ENCODE measurements around the gene PTRH1.

Gene PTRH1

DNA sequence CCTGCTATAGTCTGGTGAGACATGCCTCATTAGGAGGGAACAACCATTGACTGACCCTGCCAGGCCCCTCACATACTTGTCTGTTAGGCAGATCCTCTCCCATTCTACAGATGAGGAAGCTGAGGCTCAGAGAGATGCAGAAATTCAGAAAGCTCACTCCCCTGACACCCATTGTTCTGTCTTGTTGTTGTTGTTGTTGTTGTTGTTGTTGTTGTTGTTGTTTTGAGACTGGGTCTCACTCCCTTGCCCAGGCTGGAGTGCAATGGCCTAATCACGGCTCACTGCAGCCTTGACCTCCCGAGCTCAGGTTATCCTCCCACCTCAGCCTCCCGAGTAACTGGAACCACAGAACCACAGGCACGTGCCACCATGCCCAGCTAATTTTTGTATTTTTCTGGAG lies 21.8 kb downstream of the PTRH1 start:
- H3K4me1 ChIP-seq (ENCODE audit: control insufficient read depth, low read length) = no peaks in the 10 kb centered on the region
- H3K27me3 ChIP-seq (ENCODE audit: control insufficient read depth, low read length) = no peaks in the 10 kb centered on the region
- H3K27ac ChIP-seq (ENCODE audit: low read depth, low read length) = no peak overlapping the region
- TF ChIP-seq, protein P1, sequence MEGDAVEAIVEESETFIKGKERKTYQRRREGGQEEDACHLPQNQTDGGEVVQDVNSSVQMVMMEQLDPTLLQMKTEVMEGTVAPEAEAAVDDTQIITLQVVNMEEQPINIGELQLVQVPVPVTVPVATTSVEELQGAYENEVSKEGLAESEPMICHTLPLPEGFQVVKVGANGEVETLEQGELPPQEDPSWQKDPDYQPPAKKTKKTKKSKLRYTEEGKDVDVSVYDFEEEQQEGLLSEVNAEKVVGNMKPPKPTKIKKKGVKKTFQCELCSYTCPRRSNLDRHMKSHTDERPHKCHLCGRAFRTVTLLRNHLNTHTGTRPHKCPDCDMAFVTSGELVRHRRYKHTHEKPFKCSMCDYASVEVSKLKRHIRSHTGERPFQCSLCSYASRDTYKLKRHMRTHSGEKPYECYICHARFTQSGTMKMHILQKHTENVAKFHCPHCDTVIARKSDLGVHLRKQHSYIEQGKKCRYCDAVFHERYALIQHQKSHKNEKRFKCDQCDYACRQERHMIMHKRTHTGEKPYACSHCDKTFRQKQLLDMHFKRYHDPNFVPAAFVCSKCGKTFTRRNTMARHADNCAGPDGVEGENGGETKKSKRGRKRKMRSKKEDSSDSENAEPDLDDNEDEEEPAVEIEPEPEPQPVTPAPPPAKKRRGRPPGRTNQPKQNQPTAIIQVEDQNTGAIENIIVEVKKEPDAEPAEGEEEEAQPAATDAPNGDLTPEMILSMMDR (IDR thresholded peaks at IDR 0.05; ENCODE audit: low read depth, low read length, poor library complexity, severe bottlenecking) = no peak
- TF ChIP-seq EZH2phosphoT487 (IDR thresholded peaks at IDR 0.05; ENCODE audit: borderline replicate concordance, low read length) = no peak
- H3K4me3 ChIP-seq (ENCODE audit: low read length) = no peak overlapping the region
- no peaks in the 10 kb centered on the region for H3K9me3 ChIP-seq (ENCODE audit: control insufficient read depth, insufficient read depth, low read length)
- H3K9me2 ChIP-seq (replicated peaks; ENCODE audit: control insufficient read depth, low read length) = no peaks in the 10 kb centered on the region
- no peaks in the 10 kb centered on the region for H3K36me3 ChIP-seq (ENCODE audit: control insufficient read depth, low read length)
- no peaks in the 10 kb centered on the region for H3K79me2 ChIP-seq (ENCODE audit: control insufficient read depth, low read length)
- no peaks in the 10 kb centered on the region for H3F3A ChIP-seq (ENCODE audit: control insufficient read depth, insufficient read depth)
- H3K4me2 ChIP-seq (ENCODE audit: low read length) = no peak overlapping the region
- no peaks in the 10 kb centered on the region for H4K20me1 ChIP-seq (ENCODE audit: control insufficient read depth, insufficient read depth, low read depth, low read length)

DNA sequence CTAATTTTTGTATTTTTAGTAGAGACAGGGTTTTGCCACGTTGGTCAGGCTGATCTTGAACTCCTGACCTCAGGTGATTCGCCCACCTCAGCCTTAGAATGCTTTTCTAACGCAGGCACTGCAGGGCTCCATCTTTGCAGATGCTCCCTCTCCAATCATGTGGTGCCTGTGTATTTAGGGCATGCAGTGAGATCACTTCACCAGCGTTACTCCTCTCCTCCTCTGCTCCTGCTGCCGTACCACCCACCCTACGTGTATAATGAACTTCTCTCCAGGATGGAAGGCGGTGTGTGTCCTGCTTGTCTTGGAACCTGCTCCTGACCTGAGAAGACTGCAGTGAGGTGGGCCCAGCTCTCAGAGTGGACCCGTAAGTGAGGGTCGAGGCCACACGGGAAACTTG lies 22.3 kb downstream of the PTRH1 start:
- no peak overlapping the region for H3K27ac ChIP-seq (ENCODE audit: low read depth, low read length)
- no peaks in the 10 kb centered on the region for H4K20me1 ChIP-seq (ENCODE audit: control insufficient read depth, insufficient read depth, low read depth, low read length)
- no peaks in the 10 kb centered on the region for H3K4me1 ChIP-seq (ENCODE audit: control insufficient read depth, low read length)
- no peaks in the 10 kb centered on the region for H3K9me2 ChIP-seq (replicated peaks; ENCODE audit: control insufficient read depth, low read length)
- H3K36me3 ChIP-seq (ENCODE audit: control insufficient read depth, low read length) = no peaks in the 10 kb centered on the region
- H3K79me2 ChIP-seq (ENCODE audit: control insufficient read depth, low read length) = no peaks in the 10 kb centered on the region
- no peaks in the 10 kb centered on the region for H3K9me3 ChIP-seq (ENCODE audit: control insufficient read depth, insufficient read depth, low read length)
- TF ChIP-seq, protein P1 (IDR thresholded peaks at IDR 0.05; ENCODE audit: low read depth, low read length, poor library complexity, severe bottlenecking) = no peak
- TF ChIP-seq EZH2phosphoT487 (IDR thresholded peaks at IDR 0.05; ENCODE audit: borderline replicate concordance, low read length) = no peak
- no peak overlapping the region for H3K4me2 ChIP-seq (ENCODE audit: low read length)
- no peaks in the 10 kb centered on the region for H3K27me3 ChIP-seq (ENCODE audit: control insufficient read depth, low read length)
- H3F3A ChIP-seq (ENCODE audit: control insufficient read depth, insufficient read depth) = no peaks in the 10 kb centered on the region
- no peak overlapping the region for H3K4me3 ChIP-seq (ENCODE audit: low read length)

DNA sequence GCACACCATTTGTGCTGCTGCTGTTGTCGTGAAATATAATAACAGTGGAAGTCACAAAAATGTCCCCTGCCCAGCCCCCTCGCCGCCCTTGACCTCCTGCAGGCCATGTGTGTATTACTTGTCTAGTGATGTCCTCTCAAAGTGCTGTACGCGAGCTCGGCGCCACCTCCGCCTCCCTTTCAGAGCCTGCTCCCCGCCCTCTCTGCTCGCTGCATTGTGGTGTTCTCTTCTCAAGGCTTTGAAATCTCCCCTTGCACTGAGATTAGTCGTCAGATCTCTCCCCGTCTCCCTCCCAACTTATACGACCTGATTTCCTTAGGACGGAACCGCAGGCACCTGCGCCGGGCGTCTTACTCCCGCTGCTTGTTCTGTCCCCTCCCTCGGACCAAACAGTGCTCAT lies 23.4 kb downstream of the PTRH1 start:
- H3K4me3 ChIP-seq (ENCODE audit: low read length) = no peak overlapping the region
- H3K27ac ChIP-seq (ENCODE audit: low read depth, low read length) = no peak overlapping the region
- H3K27me3 ChIP-seq (ENCODE audit: control insufficient read depth, low read length) = no peaks in the 10 kb centered on the region
- H3K9me2 ChIP-seq (replicated peaks; ENCODE audit: control insufficient read depth, low read length) = no peaks in the 10 kb centered on the region
- no peaks in the 10 kb centered on the region for H3K4me1 ChIP-seq (ENCODE audit: control insufficient read depth, low read length)
- no peaks in the 10 kb centered on the region for H3F3A ChIP-seq (ENCODE audit: control insufficient read depth, insufficient read depth)
- no peak overlapping the region for H3K4me2 ChIP-seq (ENCODE audit: low read length)
- H3K36me3 ChIP-seq (ENCODE audit: control insufficient read depth, low read length) = no peaks in the 10 kb centered on the region
- H3K79me2 ChIP-seq (ENCODE audit: control insufficient read depth, low read length) = no peaks in the 10 kb centered on the region
- no peaks in the 10 kb centered on the region for H3K9me3 ChIP-seq (ENCODE audit: control insufficient read depth, insufficient read depth, low read length)
- H4K20me1 ChIP-seq (ENCODE audit: control insufficient read depth, insufficient read depth, low read depth, low read length) = no peaks in the 10 kb centered on the region
- TF ChIP-seq EZH2phosphoT487 (IDR thresholded peaks at IDR 0.05; ENCODE audit: borderline replicate concordance, low read length) = no peak
- TF ChIP-seq, protein P1 (IDR thresholded peaks at IDR 0.05; ENCODE audit: low read depth, low read length, poor library complexity, severe bottlenecking) = no peak

DNA sequence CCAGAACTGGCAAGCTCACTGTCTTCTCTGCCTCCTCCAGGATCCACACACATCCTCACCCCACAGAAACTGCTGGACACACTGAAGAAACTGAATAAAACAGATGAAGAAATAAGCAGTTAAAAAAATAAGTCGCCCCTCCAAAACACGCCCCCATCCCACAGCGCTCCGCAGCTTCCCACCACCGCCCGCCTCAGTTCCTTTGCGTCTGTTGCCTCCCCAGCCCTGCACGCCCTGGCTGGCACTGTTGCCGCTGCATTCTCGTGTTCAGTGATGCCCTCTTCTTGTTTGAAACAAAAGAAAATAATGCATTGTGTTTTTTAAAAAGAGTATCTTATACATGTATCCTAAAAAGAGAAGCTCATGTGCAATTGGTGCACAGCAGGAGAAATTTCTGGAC lies 24.7 kb downstream of the PTRH1 start:
- Histone ChIP-seq H3K27ac (ENCODE audit: low read depth, low read length) (no peak overlapping the region), H3K9me3 (ENCODE audit: control insufficient read depth, insufficient read depth, low read length) (no peaks in the 10 kb centered on the region), H3K36me3 (ENCODE audit: control insufficient read depth, low read length) (no peaks in the 10 kb centered on the region), H3K4me1 (ENCODE audit: control insufficient read depth, low read length) (no peaks in the 10 kb centered on the region), H3F3A (ENCODE audit: control insufficient read depth, insufficient read depth) (no peaks in the 10 kb centered on the region), H3K79me2 (ENCODE audit: control insufficient read depth, low read length) (no peaks in the 10 kb centered on the region), H3K4me3 (ENCODE audit: low read length) (no peak overlapping the region), H3K4me2 (ENCODE audit: low read length) (no peak overlapping the region), H3K9me2 (replicated peaks; ENCODE audit: control insufficient read depth, low read length) (no peaks in the 10 kb centered on the region), H3K27me3 (ENCODE audit: control insufficient read depth, low read length) (no peaks in the 10 kb centered on the region), H4K20me1 (ENCODE audit: control insufficient read depth, insufficient read depth, low read depth, low read length) (no peaks in the 10 kb centered on the region)
- TF ChIP-seq EZH2phosphoT487 (IDR thresholded peaks at IDR 0.05; ENCODE audit: borderline replicate concordance, low read length) = no peak
- TF ChIP-seq, protein P1 (IDR thresholded peaks at IDR 0.05; ENCODE audit: low read depth, low read length, poor library complexity, severe bottlenecking) = no peak

Data from DOHH2 (cell line).